H9 (cell line): Measurements from ENCODE around the gene CLSTN3. TPM values are rescaled to one million over a fixed set of nuclear protein-coding genes. Genes with fewer than 3 reads are reported as not detected.

ENCODE experiments used
- DNase-seq: peaks from one replicate; pipeline ENCODE4 v3.0.0-alpha.2; 2017
- H2AFZ ChIP-seq: one replicate; pipeline ENCODE4 v1.6.1; 2013; ENCODE audit warnings: mild to moderate bottlenecking, low read length, control low read depth, moderate library complexity
- H2AK5ac ChIP-seq: 2 replicates; pipeline ENCODE4 v1.6.1; 2013; ENCODE audit warnings: low read length, control low read depth, mixed read lengths; ENCODE audit not compliant: insufficient read length
- H2BK120ac ChIP-seq: one replicate; pipeline ENCODE4 v1.6.1; 2013; ENCODE audit warnings: low read depth, mild to moderate bottlenecking, low read length, control low read depth, inconsistent platforms; ENCODE audit not compliant: poor library complexity, severe bottlenecking
- H2BK12ac ChIP-seq: 2 replicates; pipeline ENCODE4 v1.6.1; 2013; ENCODE audit warnings: low read length, control low read depth, mixed read lengths, low read depth; ENCODE audit not compliant: insufficient read length
- H2BK15ac ChIP-seq: 2 replicates; pipeline ENCODE4 v1.6.1; 2013; ENCODE audit warnings: low read depth, low read length, control low read depth
- H2BK20ac ChIP-seq: one replicate; pipeline ENCODE4 v1.6.1; 2013; ENCODE audit warnings: low read depth, mild to moderate bottlenecking, low read length, control low read depth, inconsistent platforms; ENCODE audit not compliant: poor library complexity, severe bottlenecking
- H2BK5ac ChIP-seq: 2 replicates; pipeline ENCODE4 v1.6.1; 2013; ENCODE audit warnings: low read length, control low read depth, mixed read lengths; ENCODE audit not compliant: insufficient read length
- H3K14ac ChIP-seq: 2 replicates; pipeline ENCODE4 v1.6.1; 2013; ENCODE audit warnings: low read length, control low read depth; ENCODE audit not compliant: insufficient read depth
- H3K18ac ChIP-seq: 2 replicates; pipeline ENCODE4 v1.6.1; 2013; ENCODE audit warnings: low read depth, mild to moderate bottlenecking, mixed read lengths, low read length, control low read depth; ENCODE audit not compliant: insufficient read length
- H3K23ac ChIP-seq: 2 replicates; pipeline ENCODE4 v1.6.1; 2013; ENCODE audit warnings: low read length, control low read depth, mixed read lengths, low read depth; ENCODE audit not compliant: insufficient read length
- H3K23me2 ChIP-seq: 2 replicates; pipeline ENCODE4 v1.6.1; 2013; ENCODE audit warnings: low read depth, mild to moderate bottlenecking, mixed read lengths, low read length, control low read depth; ENCODE audit not compliant: insufficient read length, poor library complexity, severe bottlenecking
- H3K27ac ChIP-seq: 2 replicates; pipeline ENCODE4 v1.5.1; 2013; ENCODE audit warnings: low read length, control low read depth, mixed read lengths, low read depth; ENCODE audit not compliant: insufficient read length
- H3K27me3 ChIP-seq: 2 replicates; pipeline ENCODE4 v1.6.1; 2013; ENCODE audit warnings: low read length, control low read depth, inconsistent platforms; ENCODE audit not compliant: insufficient read depth
- H3K4ac ChIP-seq: 2 replicates; pipeline ENCODE4 v1.6.1; 2013; ENCODE audit warnings: low read depth, mild to moderate bottlenecking, control low read depth, inconsistent platforms, low read length, moderate library complexity
- H3K4me1 ChIP-seq: 2 replicates; pipeline ENCODE4 v1.6.1; 2013; ENCODE audit warnings: low read length, control low read depth, inconsistent platforms; ENCODE audit not compliant: insufficient read depth
- H3K4me2 ChIP-seq: 2 replicates; pipeline ENCODE4 v1.6.1; 2013; ENCODE audit warnings: low read length, control low read depth, mixed read lengths; ENCODE audit not compliant: insufficient read length, insufficient read depth
- H3K56ac ChIP-seq: 2 replicates; pipeline ENCODE4 v1.6.1; 2013; ENCODE audit warnings: low read depth, mild to moderate bottlenecking, mixed read lengths, low read length, control low read depth; ENCODE audit not compliant: insufficient read length
- H3K79me1 ChIP-seq: 2 replicates; pipeline ENCODE4 v1.6.1; 2013; ENCODE audit warnings: low read depth, mild to moderate bottlenecking, moderate library complexity, low read length, control low read depth, inconsistent platforms; ENCODE audit not compliant: insufficient read depth, poor library complexity, severe bottlenecking
- H3K79me2 ChIP-seq: 2 replicates; pipeline ENCODE4 v1.6.1; 2013; ENCODE audit warnings: low read length, control low read depth, inconsistent platforms; ENCODE audit not compliant: insufficient read depth
- H3K9ac ChIP-seq: 2 replicates; pipeline ENCODE4 v1.6.1; 2013; ENCODE audit warnings: low read length, control low read depth, mixed read lengths; ENCODE audit not compliant: insufficient read length; ENCODE audit errors: extremely low read depth
- H3K9me3 ChIP-seq: one replicate; pipeline ENCODE4 v1.6.1; 2013; ENCODE audit warnings: low read depth, low read length, inconsistent platforms; ENCODE audit not compliant: control insufficient read depth
- H3T11ph ChIP-seq: one replicate; pipeline ENCODE4 v1.6.1; 2013; ENCODE audit warnings: mild to moderate bottlenecking, low read length, control low read depth, inconsistent platforms
- H4K20me1 ChIP-seq: one replicate; pipeline ENCODE4 v1.6.1; 2013; ENCODE audit not compliant: control insufficient read depth, insufficient read length, insufficient read depth
- H4K5ac ChIP-seq: 2 replicates; pipeline ENCODE4 v1.6.1; 2013; ENCODE audit warnings: low read depth, mild to moderate bottlenecking, mixed read lengths, low read length, control low read depth; ENCODE audit not compliant: insufficient read length
- H4K8ac ChIP-seq: replicated peaks from 2 replicates; pipeline ENCODE4 v1.6.1; 2013; ENCODE audit warnings: low read length, control low read depth, mixed read lengths, low read depth; ENCODE audit not compliant: insufficient read length
- H4K91ac ChIP-seq: 2 replicates; pipeline ENCODE4 v1.6.1; 2013; ENCODE audit warnings: low read depth, mild to moderate bottlenecking, moderate library complexity, mixed read lengths, low read length, control low read depth; ENCODE audit not compliant: insufficient read length
- H3K27ac Mint-ChIP-seq, 3 experiments: 2 replicates in 2 of 3; 3 replicates in 1 of 3; pipeline ENCODE4 v1.8.0; 2020 to 2021; ENCODE audit warnings: mixed read lengths in 3 of 3, mild to moderate bottlenecking in 1 of 3, moderate library complexity in 1 of 3
- H3K27me3 Mint-ChIP-seq: 2 replicates; pipeline ENCODE4 v1.8.0; 2021; ENCODE audit warnings: low read depth, mild to moderate bottlenecking, moderate library complexity, mixed read lengths
- H3K36me3 Mint-ChIP-seq, 3 experiments: 2 replicates in 2 of 3; 3 replicates in 1 of 3; pipeline ENCODE4 v1.8.0; 2020 to 2021; ENCODE audit warnings: low read depth in 3 of 3, mixed read lengths in 3 of 3; ENCODE audit not compliant: insufficient read depth in 1 of 3
- H3K4me1 Mint-ChIP-seq, 2 experiments: 2 replicates each; pipeline ENCODE4 v1.8.0; 2020; ENCODE audit warnings: mixed read lengths in 2 of 2
- H3K4me3 Mint-ChIP-seq, 2 experiments: 2 replicates in 1 of 2; 3 replicates in 1 of 2; pipeline ENCODE4 v1.8.0; 2020 to 2021; ENCODE audit warnings: mild to moderate bottlenecking in 2 of 2, mixed read lengths in 2 of 2, moderate library complexity in 1 of 2
- H3K9me3 Mint-ChIP-seq, 2 experiments: 2 replicates in 1 of 2; 3 replicates in 1 of 2; pipeline ENCODE4 v1.8.0; 2020; ENCODE audit warnings: mild to moderate bottlenecking in 2 of 2, mixed read lengths in 2 of 2, moderate library complexity in 1 of 2
- WGBS: extraction: QIAGEN DNeasy Blood & Tissue Kit; methylation state at CpG from one replicate; pipeline ENCODE4 v1.1.7; 2013; ENCODE audit warnings: missing lambda C conversion rate, low lambda C conversion rate, mixed read lengths; ENCODE audit not compliant: insufficient read length; ENCODE audit errors: extremely low coverage; 5-methylcytosine and 5-hydroxymethylcytosine counted together
- total RNA-seq: library from RNA; stranded (reverse); gene quantifications from 2 replicates; pipeline ENCODE4 v1.2.1, GENCODE V29; 2021
- TF ChIP-seq, protein P1 (sequence below): fragments of 200-600 bp; sonication (generic); conservative IDR thresholded peaks from 3 replicates; pipeline ENCODE4 v1.8.0; 2021; ENCODE audit warnings: antibody characterized with exemption, mild to moderate bottlenecking

CLSTN3 gene
- total RNA-seq, 1 experiment from 2014 or later = 26.2 TPM

DNA sequence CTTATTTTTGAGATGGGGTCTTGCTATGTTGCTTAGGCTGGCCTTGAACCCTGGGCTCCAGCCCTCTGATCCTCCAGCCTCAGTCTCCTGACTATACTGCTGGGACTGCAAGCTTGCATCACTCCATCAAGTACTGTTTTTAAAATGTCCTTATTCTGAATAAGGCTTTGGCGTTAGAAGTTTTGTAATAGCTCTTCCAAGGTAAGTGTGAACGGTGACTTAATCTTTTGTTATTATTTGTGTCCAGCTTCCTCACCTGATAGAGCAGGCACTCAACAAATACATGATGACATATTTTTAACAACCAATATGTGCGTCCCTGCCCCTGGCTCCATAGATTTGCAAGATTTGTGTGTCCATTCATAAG, 22.6 kb upstream of the CLSTN3 start:
- peaks cover 11% of the 10 kb centered on the region in 2 experiments for H3K4me1 Mint-ChIP-seq
- H2BK5ac ChIP-seq = no peak overlapping the region
- 0 out of 2 replicates have a peak overlapping the region, but pooled peaks have one; percentile 33 for H3K14ac ChIP-seq
- no peak overlapping the region for H4K5ac ChIP-seq
- no peak overlapping the region for H3K56ac ChIP-seq
- H4K8ac ChIP-seq = no peak overlapping the region
- no peak for DNase-seq
- H3K36me3 Mint-ChIP-seq = peaks cover 17 to 31% (median 20%) of the 10 kb centered on the region in 3 experiments
- H3K4me3 Mint-ChIP-seq = peak overlapping the region; percentile 84 to 88
- no peak overlapping the region for H3K23ac ChIP-seq
- peaks cover 7% of the 10 kb centered on the region for H3K27me3 Mint-ChIP-seq
- H3K27me3 ChIP-seq = no peaks in the 10 kb centered on the region
- no peak overlapping the region for H4K91ac ChIP-seq
- H3K27ac Mint-ChIP-seq = peak overlapping the region; percentile 39 to 72 (median 61); a peak in 3 of 7 replicates
- no peak overlapping the region for H2AFZ ChIP-seq
- TF ChIP-seq, protein P1, sequence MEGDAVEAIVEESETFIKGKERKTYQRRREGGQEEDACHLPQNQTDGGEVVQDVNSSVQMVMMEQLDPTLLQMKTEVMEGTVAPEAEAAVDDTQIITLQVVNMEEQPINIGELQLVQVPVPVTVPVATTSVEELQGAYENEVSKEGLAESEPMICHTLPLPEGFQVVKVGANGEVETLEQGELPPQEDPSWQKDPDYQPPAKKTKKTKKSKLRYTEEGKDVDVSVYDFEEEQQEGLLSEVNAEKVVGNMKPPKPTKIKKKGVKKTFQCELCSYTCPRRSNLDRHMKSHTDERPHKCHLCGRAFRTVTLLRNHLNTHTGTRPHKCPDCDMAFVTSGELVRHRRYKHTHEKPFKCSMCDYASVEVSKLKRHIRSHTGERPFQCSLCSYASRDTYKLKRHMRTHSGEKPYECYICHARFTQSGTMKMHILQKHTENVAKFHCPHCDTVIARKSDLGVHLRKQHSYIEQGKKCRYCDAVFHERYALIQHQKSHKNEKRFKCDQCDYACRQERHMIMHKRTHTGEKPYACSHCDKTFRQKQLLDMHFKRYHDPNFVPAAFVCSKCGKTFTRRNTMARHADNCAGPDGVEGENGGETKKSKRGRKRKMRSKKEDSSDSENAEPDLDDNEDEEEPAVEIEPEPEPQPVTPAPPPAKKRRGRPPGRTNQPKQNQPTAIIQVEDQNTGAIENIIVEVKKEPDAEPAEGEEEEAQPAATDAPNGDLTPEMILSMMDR = no peak
- H2BK12ac ChIP-seq = no peak overlapping the region
- H3K23me2 ChIP-seq = peaks cover 11% of the 10 kb centered on the region
- no peaks in the 10 kb centered on the region for H4K20me1 ChIP-seq
- H3K4me2 ChIP-seq = peak overlapping the region; percentile 79
- H3K4ac ChIP-seq = no peak overlapping the region
- H3K4me1 ChIP-seq = no peaks in the 10 kb centered on the region
- H3K18ac ChIP-seq = no peak overlapping the region
- H3K9ac ChIP-seq = peak overlapping the region; percentile 10
- no peaks in the 10 kb centered on the region for H3K79me1 ChIP-seq
- H3K9me3 ChIP-seq = no peaks in the 10 kb centered on the region
- peaks cover 6 to 12% of the 10 kb centered on the region in 2 experiments for H3K9me3 Mint-ChIP-seq
- no peak overlapping the region for H2AK5ac ChIP-seq
- no peak overlapping the region for H2BK20ac ChIP-seq
- H3T11ph ChIP-seq = no peak overlapping the region
- H3K79me2 ChIP-seq = no peaks in the 10 kb centered on the region
- no peak overlapping the region for H2BK15ac ChIP-seq
- WGBS = no CpG with 5 or more reads among the region's 3 CpGs
- H3K27ac ChIP-seq = no peak overlapping the region
- H2BK120ac ChIP-seq = no peak overlapping the region
